ENCODE measurements around the gene LSAMP.
"Not testable (repeated sequence)": the region's sequence is repeated elsewhere in the genome, so short reads cannot be mapped to it uniquely, and the experiment has no call there.

LSAMP gene

GRCh38 chr3:116238846-116239565 is 206.3 kb downstream of the LSAMP start:
- DNase-seq: no peak

- no peak for DNase-seq
These were observed 211.5 kb downstream of the LSAMP start for GRCh38 chr3:116233711-116234357.

- DNase-seq: no peak
These were observed 214.8 kb downstream of the LSAMP start for GRCh38 chr3:116230431-116231020.

- no peak for DNase-seq
These were observed 219.0 kb downstream of the LSAMP start for GRCh38 chr3:116226266-116226665.

- DNase-seq: no peak
These were observed 228.5 kb downstream of the LSAMP start for GRCh38 chr3:116216761-116217160.

- no peak for DNase-seq
These were observed 233.4 kb downstream of the LSAMP start for GRCh38 chr3:116211901-116212300.

GRCh38 chr3:116208830-116209229 is 236.5 kb downstream of the LSAMP start:
- not testable (repeated sequence) for DNase-seq

- no peak for DNase-seq
These were observed 244.2 kb downstream of the LSAMP start for GRCh38 chr3:116200956-116201690.

GRCh38 chr3:116199063-116199462 is 246.2 kb downstream of the LSAMP start:
- DNase-seq: no peak

- DNase-seq: no peak
These were observed 247.2 kb downstream of the LSAMP start for GRCh38 chr3:116198087-116198486.

GRCh38 chr3:116192464-116192863 is 252.8 kb downstream of the LSAMP start:
- DNase-seq: no peak

- DNase-seq: no peak
These were observed 253.9 kb downstream of the LSAMP start for GRCh38 chr3:116191409-116191808.

GRCh38 chr3:116190095-116190494 is 255.2 kb downstream of the LSAMP start:
- no peak for DNase-seq

GRCh38 chr3:116188231-116188785 is 257.0 kb downstream of the LSAMP start:
- no peak for DNase-seq

- DNase-seq: no peak
These were observed 259.2 kb downstream of the LSAMP start for GRCh38 chr3:116186049-116186448.

- no peak for DNase-seq
These were observed 264.1 kb downstream of the LSAMP start for GRCh38 chr3:116181159-116181558.

- DNase-seq: no peak
These were observed 266.2 kb downstream of the LSAMP start for GRCh38 chr3:116179091-116179490.

- DNase-seq: no peak
These were observed 268.2 kb downstream of the LSAMP start for GRCh38 chr3:116176974-116177555.

GRCh38 chr3:116166121-116166520 is 279.2 kb downstream of the LSAMP start:
- no peak for DNase-seq

- no peak for DNase-seq
These were observed 279.6 kb downstream of the LSAMP start for GRCh38 chr3:116165641-116166040.

- no peak for DNase-seq
These were observed 280.2 kb downstream of the LSAMP start for GRCh38 chr3:116165135-116165534.

GRCh38 chr3:116164039-116164438 is 281.2 kb downstream of the LSAMP start:
- no peak for DNase-seq
